Measurements from ENCODE around the gene NFIB. TPM values are rescaled to one million over a fixed set of nuclear protein-coding genes. Genes with fewer than 3 reads are reported as not detected.

Gene NFIB
- total and polyA plus RNA-seq, 2 of the 13 experiments (the other 11 are each of a cell fraction or from before 2014, with no cell fraction given) = 0.98 to 4.6 TPM

DNA sequence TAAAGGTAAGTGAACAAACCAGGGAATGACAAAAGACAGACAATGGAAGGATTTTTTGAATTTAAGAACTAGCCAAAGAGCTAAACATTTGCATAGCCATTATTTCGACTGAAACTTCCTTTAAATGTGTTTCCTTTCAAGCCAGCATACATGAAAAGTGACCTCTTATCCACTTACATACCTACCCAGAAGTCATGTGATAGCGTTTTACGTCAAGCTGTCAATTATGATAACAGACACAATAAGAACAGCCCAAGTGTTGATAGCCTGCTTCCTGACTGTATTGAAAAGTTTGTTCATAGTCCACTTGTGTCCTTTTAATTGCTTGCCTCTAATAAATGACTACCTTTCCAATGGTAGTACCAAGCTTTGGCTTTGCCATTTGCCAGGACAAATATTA, 206.0 kb downstream of the NFIB start:
- H2AFZ ChIP-seq (ENCODE audit: low read length) = no peak overlapping the region
- H3K27ac ChIP-seq (ENCODE audit: extremely low read length, insufficient read depth, low read length) = no peak overlapping the region
- no peaks in the 10 kb centered on the region for H3K36me3 ChIP-seq (replicated peaks in 1 of 2; ENCODE audit: control insufficient read depth in 1 of 2, insufficient read depth in 2 of 2, low read length in 2 of 2)
- no peak for DNase-seq (ENCODE audit: low spot score)
- H3K4me2 ChIP-seq (ENCODE audit: low read depth, low read length) = no peak overlapping the region
- no peak overlapping the region for H3K9ac ChIP-seq (ENCODE audit: insufficient read depth, low read depth, low read length)
- in situ Hi-C loops (cut with HindIII; ENCODE audit: extremely low pct_ligation_motif_present, low pct_unique_long_range_greater_than_20kb) (loop anchor here (10.0 kb wide), 1 partner anchor 217 kb away; no protein-coding TSS in a partner anchor), intact Hi-C loops (cut with micrococcal nuclease; ENCODE audit: unreplicated experiment) (loop anchor here (10.0 kb wide), 1 partner anchor 773 kb away; no protein-coding TSS in a partner anchor)
- FAIRE-seq = no peak
- no peak overlapping the region for H3K4me3 ChIP-seq (replicated peaks in 1 of 3; ENCODE audit: insufficient read depth in 1 of 3, low read depth in 2 of 3, low read length in 3 of 3)
- H3K4me1 ChIP-seq (ENCODE audit: insufficient read depth, low read length) = no peaks in the 10 kb centered on the region
- TF ChIP-seq GABPA (IDR thresholded peaks at IDR 0.05; ENCODE audit: low read depth, low read length) (no peak), GABPA (CRISPR knock-in tag; IDR thresholded peaks at IDR 0.05; ENCODE audit: low read depth) (no peak), HOXA3 (CRISPR knock-in tag; IDR thresholded peaks at IDR 0.05) (no peak), FOSL1 (CRISPR knock-in tag; IDR thresholded peaks at IDR 0.05; ENCODE audit: borderline replicate concordance) (no peak), ONECUT2 (CRISPR knock-in tag; IDR thresholded peaks at IDR 0.05) (no peak), ZNF652 (CRISPR knock-in tag; IDR thresholded peaks at IDR 0.05; ENCODE audit: borderline replicate concordance, low read depth) (no peak), FIP1L1 (IDR thresholded peaks at IDR 0.05; ENCODE audit: borderline replicate concordance, insufficient read depth, low read depth, low read length) (no peak), HOXA7 (CRISPR knock-in tag; IDR thresholded peaks at IDR 0.05) (no peak), AKAP8 (CRISPR knock-in tag; IDR thresholded peaks at IDR 0.05) (no peak), MAZ (IDR thresholded peaks at IDR 0.05; ENCODE audit: borderline replicate concordance, low read depth, low read length) (no peak), MAZ (CRISPR knock-in tag; IDR thresholded peaks at IDR 0.05; ENCODE audit: low read depth) (no peak)
- TF ChIP-seq, protein P1, sequence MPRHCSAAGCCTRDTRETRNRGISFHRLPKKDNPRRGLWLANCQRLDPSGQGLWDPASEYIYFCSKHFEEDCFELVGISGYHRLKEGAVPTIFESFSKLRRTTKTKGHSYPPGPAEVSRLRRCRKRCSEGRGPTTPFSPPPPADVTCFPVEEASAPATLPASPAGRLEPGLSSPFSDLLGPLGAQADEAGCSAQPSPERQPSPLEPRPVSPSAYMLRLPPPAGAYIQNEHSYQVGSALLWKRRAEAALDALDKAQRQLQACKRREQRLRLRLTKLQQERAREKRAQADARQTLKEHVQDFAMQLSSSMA (CRISPR knock-in tag; IDR thresholded peaks at IDR 0.05) = no peak
- ChIA-PET CTCF (ENCODE audit: low intra/inter-chr PET ratio, low total read pairs) (no interaction called here), POLR2A (no interaction called here)
- H4K20me1 ChIP-seq (ENCODE audit: insufficient read depth, low read length) = no peaks in the 10 kb centered on the region
- H3K27me3 ChIP-seq (ENCODE audit: control insufficient read depth in 1 of 2, insufficient read depth in 2 of 2, low read length in 2 of 2) = no peaks in the 10 kb centered on the region
- H3K79me2 ChIP-seq (ENCODE audit: insufficient read depth, low read length) = no peaks in the 10 kb centered on the region
- no peaks in the 10 kb centered on the region for H3K9me3 ChIP-seq (ENCODE audit: low read length)
- ATAC-seq = no peak
- BruUV-seq (replicated peaks) = no TSS peak
- WGBS (ENCODE audit: low lambda C conversion rate) = 57% methylated on average over 3 of the region's 3 CpGs

Measured in HepG2 (cell line).